Brain microvascular endothelial cell (primary cell): ENCODE data around the gene NUCB1.
"Not testable (repeated sequence)": the region's sequence is repeated elsewhere in the genome, so short reads cannot be mapped to it uniquely, and the experiment has no call there.

Source experiments
- DNase-seq: peaks from one replicate; pipeline ENCODE4 v3.0.0-alpha.2; 2020
- H3K27ac ChIP-seq: fragments of 250-450 bp; sonication (Bioruptor Pico); 2 replicates; pipeline ENCODE4 v1.5.1; 2020; ENCODE audit warnings: mild to moderate bottlenecking, moderate library complexity
- H3K27me3 ChIP-seq: fragments of 250-450 bp; sonication (Bioruptor Pico); replicated peaks from 2 replicates; pipeline ENCODE4 v1.5.1; 2020; ENCODE audit warnings: mild to moderate bottlenecking
- H3K36me3 ChIP-seq: fragments of 250-450 bp; sonication (Bioruptor Pico); replicated peaks from 2 replicates; pipeline ENCODE4 v1.5.1; 2020; ENCODE audit warnings: mild to moderate bottlenecking
- H3K4me3 ChIP-seq: 2 replicates; pipeline ENCODE4 v1.5.1; 2011; ENCODE audit warnings: low read depth, mild to moderate bottlenecking, control low read depth, low read length, moderate library complexity
- in situ Hi-C: cut with HindIII; loops from 2 replicates; pipeline ENCODE4 v1.10.0; 2017; ENCODE audit warnings: low sequenced_read_pairs, low pct_ligation_motif_present
- TF ChIP-seq, protein P1 (sequence below): IDR thresholded peaks from 2 replicates; pipeline ENCODE4 v1.5.1; 2011; ENCODE audit warnings: low read depth, mild to moderate bottlenecking, moderate library complexity, low read length, control low read depth, inconsistent platforms; ENCODE audit errors: missing control alignments

NUCB1 gene

DNA sequence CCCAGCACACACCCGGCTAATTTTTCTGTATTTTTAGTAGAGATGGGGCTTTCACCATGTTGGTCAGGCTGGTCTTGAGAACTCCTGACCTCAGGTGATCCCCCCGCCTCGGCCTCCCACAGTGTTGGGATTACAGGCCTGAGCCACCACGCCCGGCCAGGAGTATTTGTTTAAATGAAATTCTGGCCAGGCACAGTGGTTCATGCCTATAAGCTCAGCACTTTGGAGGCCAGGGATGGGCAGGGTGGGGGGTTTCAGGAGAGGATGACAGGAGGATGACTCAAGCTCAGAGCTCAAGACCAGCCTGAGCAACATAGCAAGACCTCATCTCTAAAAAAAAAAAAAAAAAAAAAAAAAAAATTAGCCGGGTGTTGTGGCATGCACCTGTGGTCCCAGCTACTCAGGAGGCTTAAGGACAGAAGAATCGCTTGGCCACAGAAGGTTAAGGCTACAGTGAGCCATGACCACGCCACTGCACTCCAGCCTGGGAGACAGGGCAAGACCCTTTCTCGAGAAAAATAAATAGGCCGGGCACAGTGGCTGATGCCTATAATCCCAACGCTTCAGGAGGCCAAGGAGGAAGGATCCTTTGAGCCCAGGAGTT, 25.2 kb downstream of the NUCB1 start:
- no peaks in the 10 kb centered on the region for H3K27me3 ChIP-seq
- H3K27ac ChIP-seq = no peak overlapping the region
- H3K36me3 ChIP-seq = peaks cover 21% of the 10 kb centered on the region
- in situ Hi-C loops = no loop called here
- TF ChIP-seq, protein P1, sequence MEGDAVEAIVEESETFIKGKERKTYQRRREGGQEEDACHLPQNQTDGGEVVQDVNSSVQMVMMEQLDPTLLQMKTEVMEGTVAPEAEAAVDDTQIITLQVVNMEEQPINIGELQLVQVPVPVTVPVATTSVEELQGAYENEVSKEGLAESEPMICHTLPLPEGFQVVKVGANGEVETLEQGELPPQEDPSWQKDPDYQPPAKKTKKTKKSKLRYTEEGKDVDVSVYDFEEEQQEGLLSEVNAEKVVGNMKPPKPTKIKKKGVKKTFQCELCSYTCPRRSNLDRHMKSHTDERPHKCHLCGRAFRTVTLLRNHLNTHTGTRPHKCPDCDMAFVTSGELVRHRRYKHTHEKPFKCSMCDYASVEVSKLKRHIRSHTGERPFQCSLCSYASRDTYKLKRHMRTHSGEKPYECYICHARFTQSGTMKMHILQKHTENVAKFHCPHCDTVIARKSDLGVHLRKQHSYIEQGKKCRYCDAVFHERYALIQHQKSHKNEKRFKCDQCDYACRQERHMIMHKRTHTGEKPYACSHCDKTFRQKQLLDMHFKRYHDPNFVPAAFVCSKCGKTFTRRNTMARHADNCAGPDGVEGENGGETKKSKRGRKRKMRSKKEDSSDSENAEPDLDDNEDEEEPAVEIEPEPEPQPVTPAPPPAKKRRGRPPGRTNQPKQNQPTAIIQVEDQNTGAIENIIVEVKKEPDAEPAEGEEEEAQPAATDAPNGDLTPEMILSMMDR = no peak
- H3K4me3 ChIP-seq = no peak overlapping the region
- DNase-seq = peak; percentile 62

DNA sequence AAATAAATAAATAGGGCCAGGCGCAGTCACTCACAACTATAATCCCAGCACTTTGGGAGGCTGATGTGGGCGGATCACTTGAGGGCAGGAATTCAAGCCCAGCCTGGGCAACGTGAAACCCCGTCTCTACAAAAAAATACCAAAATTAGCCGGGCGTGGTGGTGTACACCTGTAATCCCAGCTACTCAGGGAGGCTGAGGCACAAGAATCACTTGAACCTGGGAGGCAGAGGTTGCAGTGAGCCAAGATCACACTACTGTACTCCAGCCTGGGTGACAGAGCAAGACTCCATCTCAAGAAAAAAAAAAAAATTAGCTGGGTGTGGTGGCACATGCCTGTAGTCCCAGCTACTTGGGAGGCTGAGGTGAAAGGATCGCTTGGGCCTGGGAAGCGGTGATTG, 25.8 kb downstream of the NUCB1 start:
- H3K27me3 ChIP-seq, DNase-seq, H3K4me3 ChIP-seq, H3K27ac ChIP-seq, in situ Hi-C loops: not testable (repeated sequence)
- H3K36me3 ChIP-seq = peaks cover 16% of the 10 kb centered on the region

DNA sequence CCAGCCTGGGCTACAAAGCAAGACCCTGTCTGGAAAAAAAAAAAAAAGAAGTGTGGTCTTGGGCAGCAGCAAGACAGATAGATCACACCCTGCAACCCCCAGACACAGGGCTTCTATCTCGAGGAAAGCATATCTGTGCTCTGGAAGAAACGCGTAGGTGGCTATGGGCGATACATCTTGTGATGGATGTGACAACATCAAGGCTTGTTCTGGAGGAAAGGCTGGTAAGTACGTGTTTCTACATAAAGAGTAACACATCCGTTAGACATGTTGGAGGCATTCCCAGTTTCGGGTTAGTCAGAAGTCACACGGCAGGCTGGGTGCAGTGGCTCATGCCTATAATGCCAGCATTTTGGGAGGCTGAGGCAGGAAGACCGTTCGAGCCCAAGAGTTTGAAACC, 26.8 kb downstream of the NUCB1 start:
- peak; percentile 84 for DNase-seq
- Histone ChIP-seq H3K4me3 (no peak overlapping the region), H3K27ac (peak overlapping the region; percentile 43), H3K27me3 (no peaks in the 10 kb centered on the region), H3K36me3 (peaks cover 11% of the 10 kb centered on the region)
- TF ChIP-seq, protein P1 = no peak
- in situ Hi-C loops = no loop called here

DNA sequence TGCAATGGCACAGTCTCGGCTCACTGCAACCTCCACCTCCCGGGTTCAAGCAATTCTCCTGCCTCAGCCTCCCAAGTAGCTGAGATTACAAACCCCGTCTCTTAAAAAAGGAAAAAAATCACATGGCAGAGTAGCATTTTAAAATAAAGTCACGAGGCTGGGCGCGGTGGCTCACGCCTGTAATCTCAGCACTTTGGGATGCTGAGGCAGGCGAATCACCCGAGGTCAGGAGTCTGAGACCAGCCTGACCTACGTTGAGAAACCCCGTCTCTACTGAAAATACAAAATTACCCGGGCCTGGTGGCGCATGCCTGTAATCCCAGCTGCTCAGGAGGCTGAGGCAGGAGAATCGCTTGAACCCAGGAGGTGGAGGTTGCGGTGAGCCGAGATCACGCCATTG, 27.6 kb downstream of the NUCB1 start:
- H3K4me3 ChIP-seq, in situ Hi-C loops, H3K27ac ChIP-seq: not testable (repeated sequence)

DNA sequence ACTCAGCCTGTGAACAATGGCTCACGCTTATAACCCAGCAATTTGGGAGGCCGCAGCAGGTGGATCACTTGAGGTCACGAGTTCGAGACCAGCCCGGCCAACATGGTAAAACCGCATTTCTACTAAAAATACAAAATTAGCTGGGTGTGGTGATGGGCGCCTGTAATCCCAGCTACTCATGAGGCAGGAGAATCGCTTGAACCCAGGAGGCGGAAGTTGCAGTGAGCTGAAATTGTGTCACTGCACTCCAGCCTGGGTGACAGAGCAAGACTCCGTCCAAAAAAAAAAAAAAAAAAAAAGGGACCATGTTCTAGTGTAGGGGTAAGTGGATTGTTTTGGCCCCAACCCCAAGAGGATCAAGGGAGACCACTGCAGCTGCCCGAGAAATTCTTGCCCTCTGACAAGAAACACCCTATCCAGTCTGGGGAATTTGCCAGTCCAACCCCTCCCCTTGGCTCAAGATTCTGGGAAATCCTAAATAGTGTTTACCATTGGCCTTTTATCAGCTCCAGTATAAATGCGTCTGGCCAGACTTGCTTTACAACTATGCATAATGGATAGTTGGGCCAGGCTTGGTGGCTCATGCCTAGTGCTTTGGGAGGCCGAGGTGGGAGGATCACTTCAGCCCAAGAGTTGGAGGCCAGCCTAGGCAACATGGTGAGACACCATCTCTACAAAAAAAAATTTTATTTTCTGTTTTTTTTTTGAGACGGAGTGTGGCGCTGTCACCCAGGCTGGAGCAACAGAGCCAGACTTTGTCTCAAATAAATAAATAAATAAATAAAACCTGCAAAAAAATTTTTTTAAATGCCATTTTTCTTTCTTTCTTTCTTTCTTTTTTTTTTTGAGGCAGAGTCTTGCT, 28.3 kb downstream of the NUCB1 start:
- H3K27ac ChIP-seq = no peak overlapping the region
- no peaks in the 10 kb centered on the region for H3K36me3 ChIP-seq
- TF ChIP-seq, protein P1 = no peak
- no peak overlapping the region for H3K4me3 ChIP-seq
- in situ Hi-C loops = no loop called here
- H3K27me3 ChIP-seq = peaks cover 2% of the 10 kb centered on the region
- DNase-seq = no peak

More for the DNA sequence above, 27.6 kb downstream of the NUCB1 start:
- not testable (repeated sequence) for H3K27me3 ChIP-seq, DNase-seq, H3K36me3 ChIP-seq

DNA sequence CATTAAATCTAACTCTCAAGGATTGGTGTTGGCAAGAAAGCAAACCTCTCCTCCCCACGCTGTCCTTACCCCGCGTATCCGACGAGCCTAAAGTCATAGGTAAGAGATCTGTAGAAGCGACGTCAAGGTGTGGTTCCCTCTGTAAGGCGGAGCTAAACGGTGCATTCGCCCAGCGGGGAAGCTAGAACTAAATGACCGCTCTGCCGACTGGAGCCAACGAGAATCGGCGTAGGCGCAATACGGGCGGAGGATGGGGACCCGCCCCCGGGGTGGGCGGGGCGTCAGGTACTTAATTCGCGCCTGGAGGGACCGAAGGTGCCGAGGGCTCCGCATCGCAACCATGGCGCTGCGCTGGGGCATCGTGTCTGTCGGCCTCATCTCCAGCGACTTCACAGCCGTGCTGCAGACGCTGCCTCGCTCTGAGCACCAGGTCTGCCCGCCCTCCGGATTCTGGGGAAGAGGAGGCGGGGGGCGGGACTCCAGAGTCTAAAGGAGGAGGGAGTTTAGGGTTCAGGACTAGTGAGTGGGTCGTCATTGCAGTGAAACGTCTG, 33.3 kb downstream of the NUCB1 start, which contains the start of gene DHDH:
TSS of gene DHDH (plus strand) at position 318 of the 551 bp plus-strand sequence. CDS start at position 341, 23 bp downstream.
- TF ChIP-seq, protein P1 = no peak
- H3K27me3 ChIP-seq = peaks cover 2% of the 10 kb centered on the region
- no peaks in the 10 kb centered on the region for H3K36me3 ChIP-seq
- in situ Hi-C loops = no loop called here
- peak within 1 kb of the TSS; percentile 58 for H3K4me3 ChIP-seq
- peak; percentile 24 for DNase-seq
- no peak within 1 kb of the TSS for H3K27ac ChIP-seq
